ENCODE data around the gene JAKMIP1.

The JAKMIP1 gene
- 1.7 to 4.8 (median 3.4) reads per million in 3 donors for total RNA-seq

DNA sequence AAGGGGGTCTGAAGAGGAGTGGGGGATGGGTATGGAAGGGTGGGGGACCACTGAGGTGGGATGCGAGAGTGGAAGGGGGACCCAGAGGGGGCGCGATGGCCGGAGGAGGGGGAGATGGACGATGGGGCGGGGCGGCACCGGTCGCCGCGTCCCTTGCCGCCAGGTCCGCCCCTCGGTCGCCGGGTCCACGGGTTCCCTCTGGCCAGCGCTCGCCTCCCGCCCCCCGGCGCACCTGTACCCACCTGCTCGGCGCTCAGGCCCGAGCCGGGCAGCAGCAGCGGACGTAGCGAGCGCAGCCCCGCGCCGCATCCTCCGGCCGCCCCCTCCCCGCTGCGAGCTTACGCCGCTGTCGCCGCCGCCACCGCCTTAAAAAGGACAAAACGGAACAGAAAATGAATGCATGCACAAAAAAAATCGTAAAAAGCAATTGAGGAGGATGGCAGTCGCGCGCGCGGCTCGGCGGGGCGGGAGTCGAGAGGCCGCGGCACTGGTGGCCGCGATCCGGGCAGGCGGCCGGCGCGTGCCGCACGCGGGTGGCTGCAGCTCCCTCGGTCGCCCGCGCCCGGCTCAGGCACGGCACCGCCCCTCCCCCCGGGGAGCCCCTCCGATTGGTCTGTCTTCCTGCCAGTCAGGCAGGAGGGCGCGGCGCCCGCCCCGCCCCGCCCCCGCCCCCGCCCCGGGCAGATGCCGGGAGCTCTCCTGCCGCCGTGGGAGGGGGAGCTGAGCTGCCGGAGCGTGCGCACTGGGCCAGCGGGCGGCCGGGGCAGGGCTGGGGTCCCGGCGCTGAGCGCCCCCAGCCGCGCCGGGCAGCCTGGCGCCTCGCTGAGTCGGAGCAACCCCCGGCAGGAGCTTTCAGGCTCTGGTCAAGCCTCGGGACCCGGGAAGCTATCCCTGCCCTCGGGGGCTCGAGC is at the start of gene JAKMIP1:
Gene JAKMIP1, minus strand, starts transcription at position 539 of the 911 bp plus-strand sequence. CDS start 87,699 bp downstream, outside the sequence.
- peak; percentile 80 to 86 (median 83) for DNase-seq
- H3K27ac ChIP-seq (ENCODE audit: insufficient read depth, low read length, poor library complexity, severe bottlenecking) = no peak within 1 kb of the TSS
- H3K36me3 ChIP-seq (ENCODE audit: control insufficient read depth, insufficient read depth, low read length) = no peaks in the 10 kb centered on the region
- peak within 1 kb of the TSS; percentile 64 for H3K4me3 ChIP-seq (ENCODE audit: insufficient read depth, low read depth, low read length, poor library complexity, severe bottlenecking)
- peaks cover 14% of the 10 kb centered on the region for H3K4me1 ChIP-seq (ENCODE audit: control insufficient read depth, insufficient read depth, low read length, poor library complexity, severe bottlenecking)
- no peaks in the 10 kb centered on the region for H3K9me3 ChIP-seq (ENCODE audit: control insufficient read depth, low read length)
- no peaks in the 10 kb centered on the region for H3K27me3 ChIP-seq (replicated peaks; ENCODE audit: control insufficient read depth, insufficient read depth, low read length, poor library complexity, severe bottlenecking)

DNA sequence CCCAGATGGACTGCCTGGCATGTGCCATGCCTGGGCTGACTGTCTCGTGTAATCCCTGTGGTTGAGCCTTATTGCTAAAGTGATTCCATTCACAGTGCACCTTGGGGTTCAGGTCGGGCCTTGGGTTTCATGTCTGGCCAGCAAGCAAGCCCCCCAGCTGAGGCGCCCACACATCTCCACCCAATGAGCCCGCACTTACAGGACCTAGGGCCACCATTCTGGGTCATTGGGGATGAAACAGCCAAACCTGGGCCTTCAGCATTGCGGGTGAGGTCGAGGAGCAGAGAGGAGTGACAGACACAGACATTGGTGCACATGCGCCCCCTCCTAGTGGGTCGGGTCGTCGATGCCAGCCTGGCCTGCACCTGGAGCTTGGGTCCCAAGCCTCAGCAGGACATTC is 48.0 kb upstream of the JAKMIP1 start:
- peaks cover 15% of the 10 kb centered on the region for H3K27me3 ChIP-seq (replicated peaks; ENCODE audit: control insufficient read depth, insufficient read depth, low read length, poor library complexity, severe bottlenecking)
- peaks cover 3% of the 10 kb centered on the region for H3K4me1 ChIP-seq (ENCODE audit: control insufficient read depth, insufficient read depth, low read length, poor library complexity, severe bottlenecking)
- H3K36me3 ChIP-seq (ENCODE audit: control insufficient read depth, insufficient read depth, low read length) = no peaks in the 10 kb centered on the region
- H3K4me3 ChIP-seq (ENCODE audit: insufficient read depth, low read depth, low read length, poor library complexity, severe bottlenecking) = no peak overlapping the region
- peaks cover 3% of the 10 kb centered on the region for H3K9me3 ChIP-seq (ENCODE audit: control insufficient read depth, low read length)
- H3K27ac ChIP-seq (ENCODE audit: insufficient read depth, low read length, poor library complexity, severe bottlenecking) = no peak overlapping the region
- DNase-seq = no peak

DNA sequence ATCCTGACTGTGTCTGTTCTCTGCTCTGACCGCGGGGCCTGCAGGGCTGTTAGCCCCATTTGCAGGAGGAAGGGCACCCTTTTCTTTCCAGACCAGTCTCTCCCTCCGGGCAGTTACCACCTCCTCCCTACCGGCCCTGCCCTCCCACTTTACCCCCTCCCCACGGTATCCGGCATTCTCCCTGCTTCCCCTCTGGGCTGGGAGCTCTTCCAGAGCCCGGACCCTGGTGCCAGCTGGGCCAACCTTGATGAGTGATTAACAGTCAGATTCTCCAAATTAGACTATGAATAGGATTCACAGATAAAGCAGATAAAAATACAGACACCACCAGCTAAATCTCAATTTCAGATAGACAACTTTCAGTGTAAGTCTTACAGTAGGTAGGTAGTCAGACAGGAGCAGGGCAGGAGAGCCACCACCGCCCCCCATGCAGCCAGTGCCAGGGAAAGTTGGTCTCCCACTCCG is 45.9 kb upstream of the JAKMIP1 start:
- Histone ChIP-seq H3K27me3 (replicated peaks; ENCODE audit: control insufficient read depth, insufficient read depth, low read length, poor library complexity, severe bottlenecking) (peaks cover 15% of the 10 kb centered on the region), H3K36me3 (ENCODE audit: control insufficient read depth, insufficient read depth, low read length) (no peaks in the 10 kb centered on the region), H3K27ac (ENCODE audit: insufficient read depth, low read length, poor library complexity, severe bottlenecking) (no peak overlapping the region), H3K4me1 (ENCODE audit: control insufficient read depth, insufficient read depth, low read length, poor library complexity, severe bottlenecking) (peaks cover 3% of the 10 kb centered on the region), H3K9me3 (ENCODE audit: control insufficient read depth, low read length) (peaks cover 3% of the 10 kb centered on the region), H3K4me3 (ENCODE audit: insufficient read depth, low read depth, low read length, poor library complexity, severe bottlenecking) (no peak overlapping the region)
- no peak for DNase-seq

DNA sequence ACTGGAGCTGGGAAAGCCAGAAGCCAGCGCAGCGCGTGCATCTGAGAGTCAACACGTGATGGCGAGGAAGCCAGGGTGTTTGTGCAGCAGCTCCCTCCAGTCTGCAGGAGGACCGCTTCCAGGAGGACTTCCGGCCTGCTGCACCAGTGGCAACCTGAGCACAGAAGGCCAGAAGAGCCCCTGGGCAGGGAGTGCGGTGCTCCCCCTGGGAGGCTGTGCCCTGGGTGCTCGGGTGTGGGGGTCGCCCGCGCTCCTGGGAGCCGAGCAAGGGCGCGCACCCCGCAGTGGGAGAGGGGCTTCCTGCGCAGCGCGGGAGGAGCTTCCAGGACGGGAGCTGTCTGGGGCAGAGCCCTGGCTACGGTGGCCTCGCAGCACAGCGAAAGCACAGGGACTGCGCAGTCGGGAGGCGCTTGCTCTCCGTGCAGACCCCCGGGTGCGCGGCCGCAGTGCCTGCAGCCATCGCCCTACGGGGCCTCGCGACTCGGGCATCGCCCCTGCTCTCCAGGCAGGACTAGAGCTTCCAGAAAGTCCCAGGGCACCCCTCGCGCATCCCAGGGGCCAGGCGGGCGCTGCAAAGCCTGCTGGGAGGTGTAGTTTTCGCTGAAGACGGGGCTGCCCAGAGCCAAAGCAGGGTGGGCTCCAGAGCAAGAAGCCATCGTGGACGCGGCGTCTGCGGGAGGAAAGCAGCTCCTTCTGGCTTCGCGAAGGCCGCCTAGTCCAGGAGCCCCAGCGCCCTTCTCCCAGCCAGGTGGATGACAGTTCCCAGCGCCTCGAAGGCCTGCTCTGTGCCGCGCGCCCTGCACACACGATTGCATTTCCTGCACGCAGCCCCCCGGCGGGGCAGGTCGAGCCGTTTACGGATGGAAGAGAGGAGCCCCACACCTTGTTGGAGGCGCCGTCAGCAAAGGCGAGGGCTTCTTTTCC is 45.2 kb upstream of the JAKMIP1 start:
- Histone ChIP-seq H3K27ac (ENCODE audit: insufficient read depth, low read length, poor library complexity, severe bottlenecking) (no peak overlapping the region), H3K9me3 (ENCODE audit: control insufficient read depth, low read length) (peaks cover 3% of the 10 kb centered on the region), H3K4me1 (ENCODE audit: control insufficient read depth, insufficient read depth, low read length, poor library complexity, severe bottlenecking) (peaks cover 2% of the 10 kb centered on the region), H3K4me3 (ENCODE audit: insufficient read depth, low read depth, low read length, poor library complexity, severe bottlenecking) (no peak overlapping the region), H3K36me3 (ENCODE audit: control insufficient read depth, insufficient read depth, low read length) (no peaks in the 10 kb centered on the region), H3K27me3 (replicated peaks; ENCODE audit: control insufficient read depth, insufficient read depth, low read length, poor library complexity, severe bottlenecking) (peaks cover 15% of the 10 kb centered on the region)
- DNase-seq = no peak

DNA sequence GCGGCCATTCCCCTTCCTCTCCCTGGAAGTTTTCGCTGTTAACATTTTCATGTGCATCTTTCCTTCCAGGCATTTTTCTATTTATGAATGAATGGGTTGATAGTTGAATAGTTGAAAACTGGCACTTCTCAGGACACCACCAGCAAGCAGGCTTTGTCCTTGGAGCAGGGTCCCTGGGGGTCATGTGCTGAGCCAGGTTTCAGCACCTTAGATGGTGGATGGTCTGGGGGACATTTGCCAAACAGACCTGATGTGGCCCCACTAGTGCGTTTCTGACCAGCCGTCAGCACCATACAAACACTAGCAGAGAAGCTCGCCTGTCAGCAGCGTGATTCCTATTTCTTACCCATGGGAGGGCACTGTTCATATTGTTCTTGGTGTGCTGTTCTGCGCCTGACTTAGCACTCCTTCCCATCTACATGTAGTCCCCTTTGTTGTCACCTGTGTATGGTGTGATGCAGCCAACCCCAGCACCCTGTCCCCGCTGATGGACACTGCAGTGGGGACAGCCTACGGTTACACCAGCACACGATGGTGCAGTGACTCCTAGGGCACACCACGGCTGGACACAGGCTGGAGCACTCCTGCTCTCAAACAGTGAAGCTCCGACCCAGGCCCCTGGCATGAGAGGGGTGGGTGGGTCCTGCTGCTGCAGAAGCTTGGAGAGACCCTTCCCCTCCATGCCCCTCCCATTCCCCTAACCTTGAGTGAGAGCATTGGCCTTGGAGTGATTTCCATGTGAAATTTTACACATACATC is 42.1 kb upstream of the JAKMIP1 start:
- DNase-seq = no peak
- H3K27me3 ChIP-seq (replicated peaks; ENCODE audit: control insufficient read depth, insufficient read depth, low read length, poor library complexity, severe bottlenecking) = peaks cover 8% of the 10 kb centered on the region

DNA sequence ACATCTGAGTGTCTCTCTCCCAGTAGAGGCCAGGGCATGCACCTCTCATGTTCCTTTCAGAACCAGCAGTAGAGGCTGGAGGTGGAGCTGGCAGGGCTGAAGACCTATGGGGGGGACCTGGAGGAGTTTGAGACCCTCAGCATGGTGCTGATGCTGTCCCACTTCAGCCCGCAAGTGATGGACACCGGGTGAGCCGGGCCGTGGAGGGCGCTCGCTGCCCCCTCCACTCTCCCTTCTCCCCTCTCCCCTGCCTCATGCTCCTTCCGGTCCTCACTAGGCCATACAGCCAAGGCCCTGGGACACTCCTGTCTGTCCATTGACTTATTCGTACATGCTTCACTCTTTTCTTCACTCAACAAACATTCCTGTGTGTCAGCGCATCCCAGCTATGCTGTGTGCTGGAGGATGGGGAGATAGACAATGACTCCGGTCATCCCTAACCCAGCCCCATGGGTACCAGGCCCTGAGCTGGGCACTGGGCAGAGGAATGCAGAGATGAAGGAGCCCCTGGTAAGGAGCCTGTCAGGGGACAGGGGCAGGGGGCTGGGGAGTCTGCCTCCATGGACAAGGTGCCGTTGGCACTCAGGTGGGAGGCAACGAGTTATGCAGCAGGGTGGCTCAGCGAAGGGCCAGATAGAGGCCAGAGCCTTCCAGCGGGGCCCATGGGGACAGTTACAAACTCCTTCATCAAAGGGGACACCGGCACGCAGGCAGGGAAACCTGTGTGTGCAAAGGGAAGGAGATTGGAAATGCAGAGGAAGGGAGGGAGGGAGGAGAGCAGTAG is 40.9 kb upstream of the JAKMIP1 start:
- peaks cover 3% of the 10 kb centered on the region for H3K9me3 ChIP-seq (ENCODE audit: control insufficient read depth, low read length)
- DNase-seq = no peak
- no peaks in the 10 kb centered on the region for H3K4me1 ChIP-seq (ENCODE audit: control insufficient read depth, insufficient read depth, low read length, poor library complexity, severe bottlenecking)
- no peaks in the 10 kb centered on the region for H3K36me3 ChIP-seq (ENCODE audit: control insufficient read depth, insufficient read depth, low read length)
- no peak overlapping the region for H3K27ac ChIP-seq (ENCODE audit: insufficient read depth, low read length, poor library complexity, severe bottlenecking)
- H3K4me3 ChIP-seq (ENCODE audit: insufficient read depth, low read depth, low read length, poor library complexity, severe bottlenecking) = no peak overlapping the region
- peaks cover 6% of the 10 kb centered on the region for H3K27me3 ChIP-seq (replicated peaks; ENCODE audit: control insufficient read depth, insufficient read depth, low read length, poor library complexity, severe bottlenecking)

More for the DNA sequence above, 42.1 kb upstream of the JAKMIP1 start:
- no peaks in the 10 kb centered on the region for H3K4me1 ChIP-seq (ENCODE audit: control insufficient read depth, insufficient read depth, low read length, poor library complexity, severe bottlenecking)
- H3K9me3 ChIP-seq (ENCODE audit: control insufficient read depth, low read length) = peaks cover 3% of the 10 kb centered on the region
- no peak overlapping the region for H3K27ac ChIP-seq (ENCODE audit: insufficient read depth, low read length, poor library complexity, severe bottlenecking)
- no peaks in the 10 kb centered on the region for H3K36me3 ChIP-seq (ENCODE audit: control insufficient read depth, insufficient read depth, low read length)
- no peak overlapping the region for H3K4me3 ChIP-seq (ENCODE audit: insufficient read depth, low read depth, low read length, poor library complexity, severe bottlenecking)

DNA sequence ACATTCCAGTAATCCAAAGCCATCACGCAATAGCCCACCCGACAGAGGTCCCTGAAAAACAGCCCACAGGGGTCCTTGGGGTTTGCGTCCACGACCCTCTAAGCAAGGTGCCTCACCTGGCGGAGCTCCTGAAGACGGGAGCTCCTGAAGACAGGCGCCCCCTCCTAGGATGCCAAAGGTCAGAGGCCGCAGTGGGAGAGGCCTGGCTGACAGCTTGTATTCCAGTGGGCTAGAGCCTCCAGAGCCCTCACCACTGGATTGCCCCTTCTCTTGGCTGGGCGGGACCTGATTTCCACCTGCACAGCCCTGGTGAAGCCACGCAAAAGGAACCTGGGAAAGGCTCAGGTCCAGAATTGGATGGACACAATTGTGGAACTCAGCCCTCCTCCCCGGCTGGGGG is 39.6 kb upstream of the JAKMIP1 start:
- no peaks in the 10 kb centered on the region for H3K9me3 ChIP-seq (ENCODE audit: control insufficient read depth, low read length)
- no peak overlapping the region for H3K27ac ChIP-seq (ENCODE audit: insufficient read depth, low read length, poor library complexity, severe bottlenecking)
- no peak for DNase-seq
- no peaks in the 10 kb centered on the region for H3K27me3 ChIP-seq (replicated peaks; ENCODE audit: control insufficient read depth, insufficient read depth, low read length, poor library complexity, severe bottlenecking)
- no peak overlapping the region for H3K4me3 ChIP-seq (ENCODE audit: insufficient read depth, low read depth, low read length, poor library complexity, severe bottlenecking)
- no peaks in the 10 kb centered on the region for H3K36me3 ChIP-seq (ENCODE audit: control insufficient read depth, insufficient read depth, low read length)
- no peaks in the 10 kb centered on the region for H3K4me1 ChIP-seq (ENCODE audit: control insufficient read depth, insufficient read depth, low read length, poor library complexity, severe bottlenecking)

DNA sequence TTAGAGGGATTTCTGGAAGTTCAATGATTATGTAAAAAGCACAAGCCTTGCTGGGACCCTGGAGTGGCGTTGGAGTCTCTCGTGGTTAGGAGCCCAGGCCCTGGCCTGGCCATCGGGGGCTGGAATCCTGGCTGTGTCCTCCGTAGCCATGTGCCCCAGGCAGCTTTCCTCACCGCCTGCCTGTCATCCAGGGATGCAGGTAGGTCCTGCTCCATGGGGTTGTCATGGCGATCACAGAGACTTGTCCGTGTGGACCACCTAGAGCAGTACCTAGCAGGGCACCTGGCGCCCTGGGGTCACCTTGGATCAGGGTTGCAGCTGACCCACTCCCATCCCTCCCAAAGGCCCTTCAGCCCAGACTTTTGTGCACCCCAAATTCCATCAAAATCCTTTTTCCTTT is 39.1 kb upstream of the JAKMIP1 start:
- H3K4me1 ChIP-seq (ENCODE audit: control insufficient read depth, insufficient read depth, low read length, poor library complexity, severe bottlenecking) = no peaks in the 10 kb centered on the region
- H3K9me3 ChIP-seq (ENCODE audit: control insufficient read depth, low read length) = no peaks in the 10 kb centered on the region
- H3K4me3 ChIP-seq (ENCODE audit: insufficient read depth, low read depth, low read length, poor library complexity, severe bottlenecking) = no peak overlapping the region
- no peak for DNase-seq
- no peak overlapping the region for H3K27ac ChIP-seq (ENCODE audit: insufficient read depth, low read length, poor library complexity, severe bottlenecking)
- H3K36me3 ChIP-seq (ENCODE audit: control insufficient read depth, insufficient read depth, low read length) = no peaks in the 10 kb centered on the region
- no peaks in the 10 kb centered on the region for H3K27me3 ChIP-seq (replicated peaks; ENCODE audit: control insufficient read depth, insufficient read depth, low read length, poor library complexity, severe bottlenecking)

Data from effector memory CD4-positive, alpha-beta T cell (primary cell).